COLO829 (cell line): ENCODE measurements around the gene ACACB.
A peak's percentile ranks its signal among the peaks of the same experiment; 100 is the strongest.

ENCODE experiments used
- DNase-seq: peaks from one replicate; pipeline ENCODE4 v3.0.0; 2012; ENCODE audit warnings: low spot score

The ACACB gene

DNA sequence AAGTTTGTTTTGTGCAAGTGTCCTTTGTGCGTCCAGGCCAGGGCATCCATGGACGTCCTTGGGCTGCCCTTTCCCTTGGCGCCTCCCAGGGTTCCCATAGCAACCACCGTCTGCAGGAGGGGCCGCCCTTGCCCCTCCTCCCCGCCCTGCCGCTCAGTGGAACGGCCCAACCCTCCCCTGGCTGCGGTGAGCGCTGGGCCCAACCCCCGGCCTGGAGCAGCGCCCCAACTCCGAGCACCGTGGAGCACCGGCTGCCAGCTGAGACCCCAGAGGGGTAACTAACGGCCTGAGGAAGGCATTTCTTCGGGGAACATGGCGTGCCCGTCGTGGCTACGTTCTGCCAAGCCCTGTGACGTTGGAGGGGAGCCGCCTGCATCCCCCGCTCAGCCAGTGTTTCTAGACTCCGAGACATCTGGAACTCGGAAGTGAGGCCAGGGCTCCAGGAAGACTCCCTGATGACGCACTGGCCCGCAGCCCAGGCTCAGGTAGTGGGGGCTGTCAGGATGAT, 5.3 kb upstream of the ACACB start:
- peak; percentile 82 for DNase-seq

DNA sequence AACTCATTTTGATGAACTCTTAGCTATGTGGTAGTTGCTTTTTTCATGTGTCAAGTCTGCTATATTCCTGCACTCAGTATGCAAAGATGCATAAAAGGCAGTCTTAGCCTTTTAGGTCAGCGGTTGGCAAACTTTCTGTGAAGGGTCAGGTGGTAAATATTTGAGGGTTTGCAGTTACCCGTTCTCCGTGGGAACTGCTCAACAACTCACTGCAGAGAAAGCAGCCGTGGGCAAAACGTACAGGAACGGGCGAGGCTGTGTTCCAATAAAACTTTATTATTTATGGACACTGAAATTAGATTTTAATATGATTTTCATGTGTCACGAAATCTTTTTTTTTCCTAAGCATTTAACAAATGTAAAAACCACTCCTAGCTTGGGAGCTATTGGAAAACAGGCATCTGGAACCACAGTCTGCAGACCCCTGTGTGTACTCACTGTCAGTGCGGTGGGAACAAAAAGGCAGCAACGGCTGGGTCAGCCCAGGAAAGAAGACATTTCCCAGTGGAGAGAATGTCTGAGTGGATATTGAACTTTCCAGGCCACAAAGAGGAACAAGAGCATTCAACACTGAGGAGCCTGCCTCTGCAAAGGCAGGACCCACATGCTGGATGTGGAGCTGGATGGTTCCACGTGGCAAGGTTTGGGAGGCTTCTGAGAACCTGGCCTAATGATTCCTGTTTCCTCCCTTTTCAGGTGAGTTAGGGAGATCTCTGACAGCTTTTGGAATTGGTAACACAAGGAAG, 3.5 kb upstream of the ACACB start:
- DNase-seq, result no peak

DNA sequence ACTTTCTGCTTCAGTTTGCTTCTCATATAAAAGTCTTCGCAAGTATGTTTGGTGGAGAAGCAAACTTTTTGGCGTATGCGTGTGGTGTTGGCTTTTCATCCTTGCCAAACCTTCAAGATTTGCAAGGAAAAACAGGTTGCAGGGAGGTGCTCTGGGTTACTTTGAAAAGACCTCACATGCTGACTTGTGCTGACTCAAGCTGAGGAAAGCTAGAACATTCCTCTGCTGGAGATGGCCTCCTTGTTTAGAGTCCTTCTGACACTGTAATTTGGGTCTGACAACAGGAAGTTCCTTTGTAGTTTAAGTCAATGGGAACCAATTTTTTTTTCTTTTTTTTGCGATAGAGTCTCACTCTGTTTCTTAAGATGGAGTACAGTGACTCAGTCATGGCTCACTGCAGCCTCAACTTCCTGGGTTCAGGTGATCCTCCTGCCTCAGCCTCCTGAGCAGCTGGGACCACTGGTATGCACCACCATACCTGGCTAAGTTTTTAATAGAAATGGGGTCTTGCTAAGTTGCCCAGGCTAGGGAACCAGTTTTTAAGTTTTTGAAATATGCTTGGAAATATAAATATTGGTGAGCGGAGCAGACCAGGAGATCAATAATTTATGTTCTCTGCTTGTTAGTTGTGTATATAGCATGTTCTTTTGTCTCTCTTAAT, 2.6 kb upstream of the ACACB start:
- no peak for DNase-seq

GRCh38 chr12:109114644-109115043, 1.7 kb upstream of the ACACB start:
- no peak for DNase-seq

DNA sequence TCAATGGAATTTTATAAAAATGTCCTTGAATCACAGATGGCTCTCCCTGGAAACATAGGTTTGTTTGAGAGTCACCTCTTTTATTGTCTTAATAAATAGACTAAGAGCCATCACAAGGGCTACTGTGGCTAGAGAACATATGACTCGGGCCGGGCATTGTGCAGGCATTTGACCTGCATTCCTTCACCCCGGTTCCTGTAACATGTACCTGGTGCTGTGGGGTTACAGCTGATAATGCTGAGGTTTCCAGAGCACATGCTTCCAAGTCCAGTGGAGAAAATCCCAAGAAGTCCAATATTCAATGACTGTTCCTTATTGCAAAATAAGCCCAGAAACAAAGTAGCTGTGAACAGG, 1.0 kb upstream of the ACACB start:
- no peak for DNase-seq

- DNase-seq, result no peak
These were observed 193 bp downstream of the ACACB start for GRCh38 chr12:109116611-109116949.

- DNase-seq, result no peak
These were observed 3.7 kb downstream of the ACACB start for GRCh38 chr12:109120095-109120494.

DNA sequence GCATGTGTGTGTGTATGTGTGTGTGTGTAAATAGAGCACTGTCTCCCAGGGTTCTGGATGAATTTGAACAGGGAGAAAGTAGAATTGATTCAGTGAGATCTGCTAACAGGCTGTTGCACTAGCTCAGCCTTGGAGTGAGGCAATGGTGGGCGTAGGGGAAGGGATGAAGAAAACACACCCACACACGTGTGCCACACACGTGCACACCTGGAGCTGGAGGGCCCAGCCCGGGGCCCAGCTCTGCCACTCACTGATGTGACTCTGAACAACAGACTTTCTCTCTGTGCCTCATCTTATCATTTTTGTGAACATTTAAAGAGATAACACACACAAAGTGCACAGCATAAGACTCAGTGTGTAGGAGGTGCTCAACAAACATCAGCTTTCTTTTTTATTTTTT, 4.2 kb downstream of the ACACB start:
- no peak for DNase-seq

DNA sequence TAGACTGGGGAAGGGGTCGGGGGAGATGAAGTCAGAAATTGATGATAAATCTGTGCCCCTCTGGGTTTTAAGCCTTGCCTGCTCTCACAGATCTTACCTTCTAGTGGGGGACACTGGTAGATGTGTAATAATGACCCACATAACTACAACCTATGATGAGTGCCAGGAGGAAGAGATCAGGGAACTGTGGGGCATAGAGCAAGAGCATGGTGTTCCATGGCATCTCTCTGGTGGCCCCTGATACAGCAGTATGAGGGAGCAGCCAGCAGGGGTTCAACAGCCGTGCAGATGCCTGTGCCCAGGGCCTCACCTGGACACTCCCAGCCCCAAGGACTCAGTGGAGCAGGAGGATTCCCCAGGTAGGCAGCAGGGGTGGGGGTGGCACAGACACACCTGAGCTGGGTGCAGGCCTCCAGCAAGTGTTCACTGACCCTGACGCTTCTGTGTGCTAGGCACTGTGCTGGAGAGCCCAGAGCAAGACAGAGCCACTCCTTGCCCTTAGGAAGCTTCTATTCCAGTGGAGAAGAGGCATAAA, 5.0 kb downstream of the ACACB start:
- DNase-seq, result no peak

DNA sequence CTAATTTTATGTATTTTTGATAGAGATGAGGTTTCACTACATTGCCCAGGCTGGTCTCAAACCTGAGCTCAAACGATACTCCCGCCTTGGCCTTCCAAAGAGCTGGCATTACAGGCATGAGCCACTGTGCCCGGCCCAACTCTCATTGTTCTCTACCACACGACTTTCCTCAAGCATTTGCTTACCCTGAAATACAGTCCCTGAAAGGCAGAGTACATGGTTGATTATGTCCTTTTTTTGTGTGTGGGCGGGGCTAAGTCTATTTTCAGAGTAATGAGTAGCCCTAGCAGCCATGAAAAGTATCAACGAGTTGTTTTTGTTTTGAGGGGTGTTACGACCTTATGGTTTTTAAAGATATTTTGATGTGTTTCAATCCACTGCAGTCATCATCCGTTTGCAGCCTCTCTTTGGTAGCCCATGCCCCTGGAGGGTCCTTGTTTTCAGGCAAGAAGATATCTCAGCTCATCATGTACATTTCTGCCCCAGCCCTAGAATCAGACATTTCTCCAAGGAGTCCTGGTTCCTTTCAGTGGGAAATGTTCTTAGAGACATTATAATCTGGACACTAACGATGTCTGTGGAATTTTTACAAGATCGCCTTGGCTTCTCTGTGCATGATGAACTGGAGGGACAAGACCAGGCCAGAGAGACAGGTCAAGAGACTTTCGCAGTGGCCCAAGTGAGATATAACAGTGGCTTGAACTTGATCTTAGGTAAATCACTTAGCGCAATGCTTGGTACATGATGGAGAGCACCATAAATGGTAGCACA, 8.7 kb downstream of the ACACB start:
- DNase-seq, result no peak

DNA sequence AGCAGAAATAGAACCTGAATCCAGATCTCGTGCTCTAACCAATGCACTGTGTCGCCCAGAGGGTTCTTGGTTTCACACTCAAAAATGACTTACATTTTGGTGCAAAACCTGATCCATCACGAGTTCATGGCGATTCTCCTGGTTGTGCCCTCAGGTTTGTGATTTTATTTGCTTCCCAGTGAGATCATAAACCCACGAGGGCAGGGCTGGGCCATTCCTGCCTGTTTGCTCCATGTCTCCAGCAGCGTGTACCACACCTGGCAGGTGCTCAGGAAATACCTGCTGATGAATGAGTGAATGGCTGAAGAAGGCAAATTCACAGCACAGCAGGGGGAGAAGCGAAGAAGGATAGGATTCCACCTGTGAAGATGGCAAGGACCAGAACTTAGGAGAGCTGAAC, 9.4 kb downstream of the ACACB start:
- DNase-seq, result no peak

GRCh38 chr12:109126784-109127183, 10.4 kb downstream of the ACACB start:
- DNase-seq, result no peak

DNA sequence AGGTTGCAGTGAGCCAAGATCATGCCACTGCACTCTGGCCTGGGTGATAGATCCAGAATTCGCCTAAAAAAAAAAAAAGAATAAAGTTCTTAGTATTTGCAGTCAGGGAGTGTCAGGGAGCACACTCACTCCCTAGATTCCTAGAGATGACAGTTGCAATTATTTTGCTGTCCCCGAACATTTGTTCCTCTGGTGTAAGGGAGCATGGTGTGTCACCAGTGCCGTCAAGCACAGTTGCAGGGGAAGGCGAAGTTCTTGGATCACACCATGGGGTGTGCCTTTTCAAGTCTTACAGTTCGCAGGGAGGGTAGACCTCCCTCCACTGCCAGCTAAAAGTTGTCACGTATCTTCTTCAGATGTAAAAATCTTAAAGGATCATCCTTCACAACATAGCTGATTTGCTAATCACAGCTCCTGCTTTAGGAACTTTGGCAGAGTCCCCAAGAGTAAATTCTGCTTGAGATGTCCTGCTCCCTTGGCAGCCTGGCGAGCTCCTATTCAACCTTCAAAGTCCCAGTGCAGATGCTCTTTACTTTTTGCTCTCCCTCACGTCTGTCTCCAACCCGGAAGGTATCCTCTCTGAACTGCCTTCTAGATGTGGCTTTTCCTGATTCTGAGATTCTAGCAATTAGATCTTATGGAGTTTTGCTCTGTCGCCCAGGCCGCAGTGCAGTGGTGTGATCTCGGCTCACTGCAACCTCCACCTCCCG, 11.3 kb downstream of the ACACB start:
- no peak for DNase-seq

- no peak for DNase-seq
These were observed 14.1 kb downstream of the ACACB start for GRCh38 chr12:109130297-109131153.

DNA sequence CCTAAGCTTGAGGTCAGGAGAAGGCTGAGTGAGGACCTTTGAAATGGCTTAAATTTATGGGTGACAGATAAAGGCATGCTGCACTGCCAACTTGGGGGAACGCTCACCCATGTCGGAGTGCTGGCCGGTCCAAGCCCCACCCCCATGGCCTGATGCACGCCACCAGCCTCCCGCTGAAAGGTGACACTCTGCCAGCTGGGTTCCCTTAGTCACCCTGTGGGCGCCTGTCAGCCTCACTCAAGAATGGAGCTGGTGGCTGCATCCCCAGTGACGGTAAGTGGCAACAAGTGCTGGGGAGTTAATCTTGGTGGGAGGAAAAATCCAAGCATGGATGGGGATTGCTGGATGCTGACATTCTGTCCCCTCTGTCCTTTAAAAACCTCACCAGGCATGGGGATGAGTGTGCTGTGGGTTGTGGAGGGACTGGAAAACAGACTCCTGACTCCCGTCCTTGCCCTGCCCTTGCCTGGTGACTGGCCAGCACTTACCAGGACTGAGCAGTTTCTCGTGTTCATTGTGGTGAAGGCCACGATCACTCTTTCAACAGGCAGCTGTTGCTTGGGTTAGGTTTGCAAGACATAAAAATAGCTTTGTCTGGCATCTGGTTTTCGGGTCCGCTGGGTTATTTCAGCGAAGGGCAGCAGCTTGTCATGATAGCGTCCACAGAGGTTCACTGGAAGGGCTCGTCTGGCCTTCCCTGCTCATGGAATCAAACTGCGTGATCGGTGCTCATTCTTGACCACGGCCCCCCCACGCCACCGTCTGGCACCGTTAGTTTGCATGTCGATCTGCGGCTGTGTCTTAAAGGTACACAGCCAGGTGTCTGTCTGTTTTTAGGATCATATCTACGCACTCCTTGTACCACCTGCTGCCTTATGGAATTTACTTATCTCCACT, 15.0 kb downstream of the ACACB start:
- DNase-seq, result no peak

DNA sequence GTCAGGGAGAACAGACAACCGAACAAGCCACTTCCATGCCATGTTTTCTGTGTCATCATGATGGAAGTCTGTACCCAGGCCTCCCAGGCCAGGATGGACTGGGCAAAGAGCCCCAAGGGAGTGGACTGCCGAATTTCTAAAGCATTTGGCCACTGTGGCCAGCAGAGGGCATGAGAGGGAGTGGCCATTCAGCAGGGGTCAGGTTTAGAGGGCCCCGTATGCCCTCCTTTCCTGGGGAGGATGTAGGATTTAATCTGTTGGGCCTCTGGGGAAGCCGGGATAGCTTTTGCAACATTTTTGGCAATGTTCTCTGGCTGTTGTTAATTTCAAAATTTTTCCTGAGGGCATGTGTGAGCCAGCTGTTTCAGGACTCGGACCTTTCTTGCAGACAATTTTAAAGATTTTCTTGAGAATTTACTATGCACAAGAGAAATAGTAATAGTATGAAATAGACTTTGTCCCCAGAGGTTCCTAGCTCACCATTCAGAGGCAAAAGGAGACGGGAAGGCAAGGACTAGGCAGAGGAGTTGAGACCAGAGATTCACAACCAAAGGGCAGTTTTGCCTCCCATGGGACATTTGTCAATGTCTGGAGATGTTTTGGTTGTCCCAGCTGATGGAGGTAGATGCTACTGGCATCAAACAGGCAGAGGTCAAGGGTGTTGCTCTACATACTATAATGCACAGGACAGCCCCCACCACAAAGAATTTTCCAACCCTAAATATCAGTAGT, 18.0 kb downstream of the ACACB start:
- DNase-seq, result peak; percentile 75

DNA sequence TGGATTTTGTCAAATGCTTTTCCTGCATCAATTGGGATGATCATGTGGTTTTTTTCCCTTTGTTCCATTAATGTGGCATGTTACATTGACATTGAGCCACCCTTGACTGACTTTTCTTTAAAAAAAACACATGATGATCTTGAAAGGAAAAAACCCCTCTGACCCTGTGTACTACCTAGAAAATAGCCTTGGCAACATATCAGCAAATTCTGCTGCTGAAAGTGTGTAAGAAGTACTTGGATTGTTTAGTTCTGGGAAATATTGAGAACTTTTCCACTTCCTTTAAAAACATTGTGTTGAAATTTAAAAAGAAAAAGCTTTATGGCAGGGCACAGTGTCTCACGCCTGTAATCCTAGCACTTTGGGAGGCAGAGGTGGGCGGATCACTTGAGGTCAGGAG, 20.7 kb downstream of the ACACB start:
- DNase-seq, result no peak

DNA sequence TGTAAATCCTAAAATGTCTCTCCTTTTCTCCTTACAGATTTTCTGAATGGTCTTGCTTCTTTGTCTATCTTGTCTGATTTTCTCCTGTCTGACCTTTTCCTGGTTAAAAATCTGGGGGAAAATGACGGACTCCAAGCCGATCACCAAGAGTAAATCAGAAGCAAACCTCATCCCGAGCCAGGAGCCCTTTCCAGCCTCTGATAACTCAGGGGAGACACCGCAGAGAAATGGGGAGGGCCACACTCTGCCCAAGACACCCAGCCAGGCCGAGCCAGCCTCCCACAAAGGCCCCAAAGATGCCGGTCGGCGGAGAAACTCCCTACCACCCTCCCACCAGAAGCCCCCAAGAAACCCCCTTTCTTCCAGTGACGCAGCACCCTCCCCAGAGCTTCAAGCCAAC, 23.0 kb downstream of the ACACB start:
- DNase-seq, result no peak

DNA sequence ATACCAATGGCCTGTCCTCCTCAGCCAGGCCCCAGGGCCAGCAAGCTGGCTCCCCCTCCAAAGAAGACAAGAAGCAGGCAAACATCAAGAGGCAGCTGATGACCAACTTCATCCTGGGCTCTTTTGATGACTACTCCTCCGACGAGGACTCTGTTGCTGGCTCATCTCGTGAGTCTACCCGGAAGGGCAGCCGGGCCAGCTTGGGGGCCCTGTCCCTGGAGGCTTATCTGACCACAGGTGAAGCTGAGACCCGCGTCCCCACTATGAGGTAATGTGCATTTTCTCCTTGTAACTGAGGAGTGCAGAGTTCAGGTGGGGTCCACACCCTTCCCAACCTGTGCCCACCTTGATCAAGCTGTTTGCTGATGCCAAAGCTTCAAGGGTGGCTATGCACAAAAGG, 23.4 kb downstream of the ACACB start:
- no peak for DNase-seq

DNA sequence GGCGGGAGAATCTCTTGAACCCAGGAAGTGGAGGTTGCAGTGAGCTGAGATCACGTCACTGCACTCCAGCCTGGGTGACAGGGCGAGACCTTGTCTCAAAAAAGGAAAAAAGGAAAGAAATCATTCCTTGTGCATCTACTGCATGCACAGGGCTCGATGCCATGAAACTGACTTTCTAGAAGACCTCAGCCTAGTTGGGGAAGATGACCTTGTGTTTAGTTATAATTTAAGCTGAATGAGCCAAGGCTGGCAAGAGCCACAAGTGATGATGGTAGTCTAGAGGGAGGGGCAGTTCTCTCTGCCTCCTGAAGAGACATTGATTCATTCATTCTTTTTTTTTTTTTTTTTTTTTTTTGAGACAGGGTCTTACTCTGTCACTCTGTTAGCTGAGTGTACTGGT, 24.2 kb downstream of the ACACB start:
- DNase-seq, result no peak
